Activated CD4-positive, alpha-beta memory T cell treated with anti-CD3 and anti-CD28 coated beads for 36 hours (primary cell): ENCODE measurements around the gene CSAD. TPM values are rescaled to one million over a fixed set of nuclear protein-coding genes. Genes with fewer than 3 reads are reported as not detected.
"Not testable (repeated sequence)": the region's sequence is repeated elsewhere in the genome, so short reads cannot be mapped to it uniquely, and the experiment has no call there.

Experiments
- CTCF ChIA-PET: fragments of 350-600 bp; sonication (Branson Sonifier 250); formaldehyde crosslinking; loops from one replicate; lab custom pipeline; 2021; ENCODE audit warnings: antibody characterized with exemption, inconsistent platforms; lab: Charles Lee
- POLR2A ChIA-PET: fragments of 350-600 bp; sonication (Branson Sonifier 250); formaldehyde crosslinking; loops from one replicate; lab custom pipeline; 2021; ENCODE audit warnings: antibody characterized with exemption; lab: Charles Lee
- DNase-seq: peaks from one replicate; pipeline ENCODE4 v3.0.0-alpha.2; 2020
- H3K27ac Mint-ChIP-seq: one replicate; pipeline ENCODE4 v1.8.0; 2021; ENCODE audit warnings: mixed read lengths
- H3K27me3 Mint-ChIP-seq: one replicate; pipeline ENCODE4 v1.8.0; 2021; ENCODE audit warnings: mixed read lengths
- H3K36me3 Mint-ChIP-seq: one replicate; pipeline ENCODE4 v1.8.0; 2021; ENCODE audit warnings: mixed read lengths
- H3K4me1 Mint-ChIP-seq: one replicate; pipeline ENCODE4 v1.8.0; 2021; ENCODE audit warnings: low read depth, mixed read lengths
- H3K4me3 Mint-ChIP-seq: one replicate; pipeline ENCODE4 v1.8.0; 2021; ENCODE audit warnings: mild to moderate bottlenecking, mixed read lengths
- H3K9me3 Mint-ChIP-seq: one replicate; pipeline ENCODE4 v1.8.0; 2021; ENCODE audit warnings: mixed read lengths
- intact Hi-C: fragments of 100-400 bp; cut with micrococcal nuclease; formaldehyde crosslinking; loops from one replicate; pipeline ENCODE4 v1.15.1; 2023
- total RNA-seq, 2 experiments: library from RNA; stranded (reverse); gene quantifications; one replicate each; pipeline ENCODE4 v1.2.3, GENCODE V29; 2021

The CSAD gene
- total RNA-seq, 2 experiments from 2014 or later = 21.4 to 23.7 TPM

DNA sequence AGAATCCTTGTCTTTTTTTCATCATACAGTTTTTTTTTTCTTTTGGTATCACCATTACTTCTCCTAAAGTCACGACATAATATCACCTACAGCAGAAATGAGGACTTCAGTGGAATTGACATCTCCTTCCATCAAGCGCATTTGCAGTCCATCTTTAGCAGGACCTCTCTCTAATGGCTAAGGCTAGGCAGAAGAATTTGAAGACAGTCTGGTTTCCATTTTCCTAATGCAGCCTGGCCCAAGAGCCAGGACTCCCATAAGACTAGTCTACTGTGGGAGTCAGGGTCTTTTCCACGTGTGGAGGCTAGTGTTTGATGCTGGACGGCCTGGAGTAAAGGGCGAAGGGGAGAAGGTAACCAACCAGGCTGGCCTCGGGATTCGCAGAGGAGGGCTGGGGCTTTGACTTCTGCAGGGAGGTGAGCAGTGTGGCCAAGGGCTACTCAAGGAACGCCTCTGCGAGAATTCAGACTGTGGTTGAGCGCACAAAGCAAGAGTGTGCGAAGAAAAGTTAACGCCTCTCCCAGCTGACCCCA, 972 bp downstream of the CSAD start:
- peak overlapping the region; percentile 94 for H3K27ac Mint-ChIP-seq
- peaks cover 43% of the 10 kb centered on the region for H3K4me1 Mint-ChIP-seq
- ChIA-PET CTCF (interaction anchor here (0.9 to 7.2 kb wide), 14 partner anchors 10 to 329 kb away, joined by 3 to 46 read pairs (median 11); partner anchors contain the start of genes AAAS, ESPL1 and ITGB7), POLR2A (interaction anchor here (0.5 to 3.1 kb wide), 15 partner anchors 19 to 174 kb away, joined by 3 to 19 read pairs (median 5); partner anchors contain the start of genes EIF4B, ESPL1, ITGB7 and MYG1)
- intact Hi-C loops = loop anchor here (1.0 to 5.0 kb wide), 7 partner anchors 21 to 272 kb away; partner anchors contain the start of genes ESPL1, MYG1 and SOAT2
- DNase-seq = no peak
- no peaks in the 10 kb centered on the region for H3K27me3 Mint-ChIP-seq
- H3K36me3 Mint-ChIP-seq = peaks cover 25% of the 10 kb centered on the region
- no peaks in the 10 kb centered on the region for H3K9me3 Mint-ChIP-seq
- peak overlapping the region; percentile 96 for H3K4me3 Mint-ChIP-seq

DNA sequence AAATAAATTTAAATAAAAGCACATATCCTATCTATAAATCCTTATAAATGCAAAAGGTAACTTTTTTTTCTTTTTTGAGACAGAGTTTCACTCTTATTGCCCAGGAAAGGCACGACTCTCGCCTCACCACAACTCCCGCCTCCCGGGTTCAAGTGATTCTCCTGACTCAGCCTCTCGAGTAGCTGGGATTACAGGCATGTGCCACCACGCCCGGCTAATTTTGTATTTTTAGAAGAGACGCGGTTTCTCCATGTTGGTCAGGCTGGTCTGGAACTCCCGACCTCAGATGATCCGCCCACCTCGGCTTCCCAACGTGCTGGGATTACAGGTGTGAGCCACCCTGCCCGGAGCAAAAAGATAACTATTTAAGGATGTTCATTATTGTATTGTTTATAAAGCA, 1.9 kb downstream of the CSAD start:
- CTCF ChIA-PET = interaction anchor here (1.0 to 7.2 kb wide), 3 partner anchors 11 to 41 kb away, joined by 3 to 46 read pairs (median 12); no protein-coding TSS in a partner anchor
- Mint-ChIP-seq H3K4me3 (peak overlapping the region; percentile 29), H3K27ac (peak overlapping the region; percentile 94), H3K4me1 (peaks cover 36% of the 10 kb centered on the region), H3K36me3 (peaks cover 22% of the 10 kb centered on the region)
- POLR2A ChIA-PET, intact Hi-C loops, H3K9me3 Mint-ChIP-seq, H3K27me3 Mint-ChIP-seq, DNase-seq: not testable (repeated sequence)

DNA sequence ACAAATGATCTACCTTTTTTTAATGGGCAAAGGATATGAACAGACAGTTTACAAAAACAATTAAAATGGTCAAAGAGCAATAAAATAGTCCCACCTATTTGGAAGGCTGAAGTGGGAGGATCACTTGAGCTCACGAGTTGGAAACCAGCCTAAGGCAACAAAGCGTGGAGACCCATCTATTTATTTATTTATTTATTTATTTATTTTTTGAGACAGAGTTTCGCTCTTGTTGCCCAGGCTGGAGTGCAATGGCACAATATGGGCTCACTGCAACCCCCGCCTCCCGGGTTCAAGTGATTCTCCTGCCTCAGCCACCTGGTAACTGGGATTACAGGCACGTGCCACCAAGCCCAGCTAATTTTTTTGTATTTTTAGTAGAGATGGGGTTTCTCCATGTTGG, 3.3 kb downstream of the CSAD start:
- H3K27ac Mint-ChIP-seq, H3K9me3 Mint-ChIP-seq, intact Hi-C loops, H3K4me3 Mint-ChIP-seq, DNase-seq, POLR2A ChIA-PET, H3K27me3 Mint-ChIP-seq: not testable (repeated sequence)
- Mint-ChIP-seq H3K36me3 (peaks cover 15% of the 10 kb centered on the region), H3K4me1 (peaks cover 27% of the 10 kb centered on the region)
- CTCF ChIA-PET = interaction anchor here (0.6 to 2.7 kb wide), 5 partner anchors 13 to 112 kb away, joined by 3 to 9 read pairs (median 3); no protein-coding TSS in a partner anchor

DNA sequence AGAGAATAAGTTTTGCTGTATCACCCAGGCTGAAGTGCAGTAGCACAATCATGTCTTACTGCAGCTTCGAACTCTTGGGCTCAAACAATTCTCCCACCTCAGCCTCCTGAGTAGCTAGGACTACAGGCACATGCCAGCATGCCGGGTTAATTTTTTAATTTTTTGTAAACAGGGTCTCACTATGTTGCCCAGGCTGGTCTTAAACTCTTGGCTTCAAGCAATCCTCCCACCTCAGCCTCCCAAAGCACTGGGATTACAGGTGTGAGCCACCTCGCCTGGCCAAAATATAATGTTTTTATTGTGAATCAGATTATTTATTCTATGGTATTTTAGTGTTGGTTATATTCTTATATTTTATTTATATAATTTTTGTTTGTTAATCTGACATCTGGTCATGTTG, 4.0 kb downstream of the CSAD start:
- H3K27ac Mint-ChIP-seq = no peak overlapping the region
- CTCF ChIA-PET = interaction anchor here (0.6 to 2.7 kb wide), 5 partner anchors 13 to 123 kb away, joined by 3 to 9 read pairs (median 4); no protein-coding TSS in a partner anchor

DNA sequence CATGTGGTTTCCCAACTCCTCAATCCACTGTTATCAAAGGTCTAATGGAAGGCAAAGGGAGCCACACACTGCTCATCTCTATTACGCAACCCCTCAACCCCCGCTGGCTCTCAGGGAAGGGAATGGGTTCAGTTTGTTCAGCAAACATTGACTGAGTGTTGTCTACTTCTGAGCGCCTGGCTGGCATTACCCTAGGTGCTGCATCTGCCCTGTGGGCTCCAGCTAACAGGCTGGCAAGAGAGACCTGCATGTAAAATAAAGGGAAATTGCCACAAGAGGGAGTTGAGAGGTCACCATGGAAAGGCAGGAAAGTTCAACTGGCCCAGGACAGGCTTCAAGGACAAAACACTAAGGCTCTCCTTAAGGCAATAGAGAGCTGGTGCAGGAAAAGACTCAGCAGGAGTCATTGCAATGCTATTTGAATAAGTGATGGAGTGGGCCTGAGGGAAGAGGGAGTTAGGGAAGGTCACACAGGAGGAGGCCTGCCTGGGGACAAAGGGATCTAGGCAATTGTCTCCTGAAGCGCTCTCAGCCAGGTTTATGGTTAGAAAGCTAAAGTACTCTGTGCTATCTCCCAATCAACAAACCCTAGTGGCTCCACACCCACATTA, 5.7 kb downstream of the CSAD start:
- Mint-ChIP-seq H3K9me3 (no peaks in the 10 kb centered on the region), H3K27ac (no peak overlapping the region), H3K4me3 (no peak overlapping the region), H3K4me1 (peaks cover 13% of the 10 kb centered on the region), H3K27me3 (no peaks in the 10 kb centered on the region), H3K36me3 (no peaks in the 10 kb centered on the region)
- intact Hi-C loops = no loop called here
- ChIA-PET POLR2A (no interaction called here), CTCF (interaction anchor here (0.7 to 2.7 kb wide), 4 partner anchors 15 to 187 kb away, joined by 3 to 9 read pairs (median 6); no protein-coding TSS in a partner anchor)
- no peak for DNase-seq

More for the DNA sequence above, 4.0 kb downstream of the CSAD start:
- POLR2A ChIA-PET = no interaction called here
- Mint-ChIP-seq H3K27me3 (no peaks in the 10 kb centered on the region), H3K4me1 (peaks cover 20% of the 10 kb centered on the region), H3K36me3 (peaks cover 8% of the 10 kb centered on the region), H3K9me3 (no peaks in the 10 kb centered on the region), H3K4me3 (no peak overlapping the region)
- intact Hi-C loops = no loop called here
- no peak for DNase-seq

DNA sequence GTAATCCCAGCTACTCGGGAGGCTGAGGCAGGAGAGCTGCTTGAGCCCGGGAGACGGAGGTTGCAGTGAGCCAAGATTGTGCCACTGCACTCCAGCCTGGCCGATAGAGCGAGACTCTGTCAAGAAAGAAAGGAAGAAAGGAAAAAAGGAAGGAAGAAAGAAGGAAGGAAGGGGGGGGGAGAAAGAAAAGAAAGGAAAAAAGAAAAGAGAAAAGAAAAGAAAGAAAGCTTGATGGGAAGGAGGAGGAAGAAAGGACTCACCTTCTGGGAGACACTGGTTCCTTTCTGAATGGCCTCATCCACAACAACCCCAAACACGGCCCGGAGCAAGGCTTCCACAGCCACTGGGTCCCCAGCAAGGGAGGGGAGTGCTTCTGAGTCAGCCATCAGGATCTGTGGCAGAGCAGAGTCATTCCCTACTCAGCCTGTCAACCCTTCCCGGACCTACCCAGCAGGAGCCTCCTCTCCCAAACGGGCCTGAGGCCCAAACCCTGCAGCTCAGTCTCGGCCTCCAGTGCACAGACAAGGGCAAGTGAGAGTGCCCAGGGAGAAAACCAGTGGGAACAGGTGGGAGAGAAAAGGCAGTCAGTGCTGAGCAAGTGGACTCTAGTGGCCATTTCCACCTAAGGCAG, 7.5 kb downstream of the CSAD start:
- POLR2A ChIA-PET = no interaction called here
- no peak overlapping the region for H3K27ac Mint-ChIP-seq
- no peak for DNase-seq
- H3K4me1 Mint-ChIP-seq = peaks cover 3% of the 10 kb centered on the region
- no peaks in the 10 kb centered on the region for H3K27me3 Mint-ChIP-seq
- no peaks in the 10 kb centered on the region for H3K9me3 Mint-ChIP-seq
- no peak overlapping the region for H3K4me3 Mint-ChIP-seq
- intact Hi-C loops = no loop called here
- H3K36me3 Mint-ChIP-seq = no peaks in the 10 kb centered on the region
- CTCF ChIA-PET = interaction anchor here (1.0 to 1.4 kb wide), 3 partner anchors 14 to 70 kb away, joined by 3 to 4 read pairs (median 3); partner anchors contain the start of genes ITGB7 and SOAT2

DNA sequence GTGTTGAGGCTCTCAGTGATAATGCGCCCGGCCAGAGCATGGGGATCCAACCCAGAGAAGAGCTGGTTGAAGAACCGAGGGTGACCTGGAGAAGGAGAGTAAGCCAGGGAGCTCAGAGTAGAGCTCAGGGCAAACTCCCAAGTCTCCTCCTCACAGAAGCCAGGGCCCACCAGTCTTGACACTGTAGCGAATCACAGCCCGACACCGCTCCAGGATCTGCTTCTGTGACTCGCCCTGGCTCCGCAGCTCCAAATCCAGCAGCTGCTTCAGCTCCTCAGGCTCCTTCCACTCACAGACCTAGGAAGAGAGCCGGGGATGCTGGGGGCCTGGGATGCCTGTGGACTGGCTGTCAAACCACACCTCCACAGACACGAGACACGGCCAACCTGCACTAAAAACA, 8.4 kb downstream of the CSAD start:
- POLR2A ChIA-PET = no interaction called here

DNA sequence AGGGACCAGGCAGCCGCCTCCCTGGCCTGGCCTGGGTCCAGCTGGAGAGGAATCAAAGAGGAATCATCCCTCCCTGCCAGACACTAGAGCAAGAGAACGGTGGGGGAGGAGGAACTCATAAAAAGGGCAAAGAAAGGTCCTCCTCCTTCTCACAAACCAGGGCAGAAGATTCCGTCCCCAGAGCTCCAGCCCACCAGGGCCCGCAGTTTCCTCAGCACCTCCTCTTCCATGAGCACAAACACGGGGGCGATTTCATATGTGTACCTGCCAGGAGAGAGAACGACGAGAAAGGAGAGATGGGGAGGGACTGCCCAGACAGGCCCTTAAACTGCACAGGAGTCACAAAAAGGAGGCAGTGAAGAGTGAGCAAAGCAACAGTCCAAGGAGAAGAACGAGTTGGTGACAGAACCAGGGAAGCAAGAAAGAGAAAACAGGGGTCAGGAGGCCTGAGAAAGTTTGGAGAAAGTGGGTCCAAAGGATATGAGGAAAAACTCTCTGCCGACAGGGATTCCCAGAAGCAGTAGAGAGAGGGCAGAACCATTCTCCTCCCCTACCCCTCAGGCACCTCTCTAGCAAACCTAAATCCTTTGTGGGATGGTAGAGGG, 8.9 kb downstream of the CSAD start:
- Mint-ChIP-seq H3K4me1 (peaks cover 3% of the 10 kb centered on the region), H3K36me3 (peaks cover 2% of the 10 kb centered on the region), H3K9me3 (no peaks in the 10 kb centered on the region), H3K4me3 (no peak overlapping the region), H3K27ac (no peak overlapping the region), H3K27me3 (no peaks in the 10 kb centered on the region)
- POLR2A ChIA-PET = no interaction called here
- CTCF ChIA-PET = interaction anchor here (0.6 to 2.1 kb wide), 2 partner anchors 12 to 27 kb away, joined by 3 to 13 read pairs; no protein-coding TSS in a partner anchor
- intact Hi-C loops = no loop called here
- no peak for DNase-seq

More for the DNA sequence above, 8.4 kb downstream of the CSAD start:
- H3K27me3 Mint-ChIP-seq = no peaks in the 10 kb centered on the region
- CTCF ChIA-PET = no interaction called here
- no peaks in the 10 kb centered on the region for H3K9me3 Mint-ChIP-seq
- no peak overlapping the region for H3K4me3 Mint-ChIP-seq
- no peak for DNase-seq
- no peaks in the 10 kb centered on the region for H3K36me3 Mint-ChIP-seq
- H3K27ac Mint-ChIP-seq = no peak overlapping the region
- intact Hi-C loops = no loop called here
- H3K4me1 Mint-ChIP-seq = peaks cover 3% of the 10 kb centered on the region

DNA sequence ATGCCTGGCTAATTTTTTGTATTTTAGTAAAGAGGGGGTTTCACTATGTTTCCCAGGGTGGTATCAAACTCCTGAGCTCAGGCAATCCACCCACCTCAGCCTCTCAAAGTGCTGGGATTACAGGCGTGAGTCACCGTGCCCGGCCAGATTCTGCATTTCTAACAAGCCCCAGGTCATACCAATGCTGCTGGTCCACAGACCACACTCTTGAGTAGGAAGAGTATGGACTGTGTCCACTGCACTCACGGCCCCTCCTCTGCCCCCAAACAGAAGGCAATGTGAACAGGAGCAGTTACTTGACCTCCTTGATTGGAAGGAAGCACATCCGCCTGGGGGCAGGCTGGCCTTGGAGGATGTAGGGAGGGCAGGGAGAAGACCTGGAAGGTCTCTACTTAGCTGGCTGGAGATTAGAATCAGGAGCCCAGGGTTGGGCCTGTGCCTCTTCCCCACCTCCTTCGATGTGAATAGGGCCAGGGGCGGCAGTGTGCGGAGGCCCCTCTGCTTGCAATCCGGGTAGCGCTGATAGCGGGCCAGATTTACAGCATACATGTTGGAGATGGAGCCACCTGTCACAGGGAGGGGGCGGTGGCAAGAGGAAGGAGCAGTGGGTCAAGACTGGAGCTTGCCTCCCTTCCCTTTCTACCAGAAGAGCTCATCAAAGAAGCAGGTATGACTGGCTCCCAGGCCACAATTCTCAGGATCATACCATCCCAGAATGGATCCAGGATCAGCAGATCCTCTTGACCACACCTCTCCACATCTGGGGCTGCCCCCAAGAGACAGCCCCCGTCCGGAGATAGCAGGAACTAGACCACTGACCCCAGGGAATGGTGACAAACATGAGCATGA, 9.6 kb downstream of the CSAD start:
- H3K27me3 Mint-ChIP-seq = no peaks in the 10 kb centered on the region
- intact Hi-C loops = no loop called here
- no peak for DNase-seq
- H3K4me3 Mint-ChIP-seq = no peak overlapping the region
- no peak overlapping the region for H3K27ac Mint-ChIP-seq
- H3K9me3 Mint-ChIP-seq = no peaks in the 10 kb centered on the region
- peaks cover 6% of the 10 kb centered on the region for H3K4me1 Mint-ChIP-seq
- peaks cover 2% of the 10 kb centered on the region for H3K36me3 Mint-ChIP-seq
- POLR2A ChIA-PET = interaction anchor here (0.8 kb wide), 1 partner anchor 16 kb away, joined by 3 read pairs; no protein-coding TSS in a partner anchor
- CTCF ChIA-PET = interaction anchor here (0.6 to 2.1 kb wide), 2 partner anchors 12 to 26 kb away, joined by 3 to 13 read pairs; no protein-coding TSS in a partner anchor

DNA sequence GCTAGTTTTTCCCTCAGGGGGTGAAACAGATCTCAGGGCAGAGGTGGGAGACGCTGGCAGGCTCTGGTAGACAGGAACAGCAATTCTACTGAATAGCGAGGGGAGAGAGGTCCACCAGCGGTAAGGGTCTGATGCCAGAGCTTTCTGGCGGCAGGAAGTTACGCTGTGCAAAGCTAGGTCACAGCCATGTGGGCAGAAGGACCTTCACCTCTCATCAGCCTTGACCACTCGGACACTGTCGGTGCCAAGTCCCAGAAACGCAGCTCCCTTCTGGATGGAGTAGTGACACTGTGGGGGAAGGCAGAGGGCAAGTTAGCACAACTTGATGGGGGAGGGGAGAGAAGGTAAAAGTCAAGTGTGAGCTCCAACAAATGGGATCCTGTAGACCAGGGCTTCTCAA, 10.5 kb downstream of the CSAD start:
- H3K27me3 Mint-ChIP-seq = no peaks in the 10 kb centered on the region
- no peak overlapping the region for H3K27ac Mint-ChIP-seq

DNA sequence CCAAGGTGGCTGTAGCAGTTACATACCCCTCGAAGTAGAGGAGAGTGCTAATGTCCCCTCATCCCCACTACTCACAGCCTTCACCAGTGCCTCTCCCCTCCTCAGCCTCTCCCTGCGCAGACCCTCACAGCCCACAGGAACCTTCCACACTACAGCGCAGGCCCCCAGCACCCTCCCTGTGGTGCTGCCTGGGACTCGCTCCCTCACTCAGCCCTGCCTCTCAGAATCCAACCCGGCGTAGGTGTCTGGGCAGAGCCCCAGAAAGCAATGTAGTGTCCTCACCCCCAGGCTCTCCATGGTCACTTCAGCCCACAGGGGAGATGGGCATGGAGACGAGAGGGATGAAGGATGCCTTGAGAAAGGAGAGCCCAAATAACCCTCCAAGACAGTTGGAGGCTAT, 11.1 kb downstream of the CSAD start:
- peaks cover 2% of the 10 kb centered on the region for H3K36me3 Mint-ChIP-seq
- peaks cover 4% of the 10 kb centered on the region for H3K4me1 Mint-ChIP-seq
- no peak overlapping the region for H3K4me3 Mint-ChIP-seq
- CTCF ChIA-PET = interaction anchor here (2.1 kb wide), 1 partner anchor 10 kb away, joined by 13 read pairs; no protein-coding TSS in a partner anchor
- intact Hi-C loops = no loop called here
- POLR2A ChIA-PET = no interaction called here
- no peaks in the 10 kb centered on the region for H3K27me3 Mint-ChIP-seq
- no peaks in the 10 kb centered on the region for H3K9me3 Mint-ChIP-seq
- no peak for DNase-seq
- H3K27ac Mint-ChIP-seq = no peak overlapping the region

More for the DNA sequence above, 10.5 kb downstream of the CSAD start:
- H3K9me3 Mint-ChIP-seq = no peaks in the 10 kb centered on the region
- intact Hi-C loops = no loop called here
- CTCF ChIA-PET = interaction anchor here (2.1 kb wide), 1 partner anchor 11 kb away, joined by 13 read pairs; no protein-coding TSS in a partner anchor
- peaks cover 2% of the 10 kb centered on the region for H3K36me3 Mint-ChIP-seq
- no peak overlapping the region for H3K4me3 Mint-ChIP-seq
- POLR2A ChIA-PET = no interaction called here
- H3K4me1 Mint-ChIP-seq = peaks cover 4% of the 10 kb centered on the region
- no peak for DNase-seq
